Pancreas (tissue), 10 donors: ENCODE data around the gene PWWP2B. TPM values are rescaled to one million over a fixed set of nuclear protein-coding genes. Genes with fewer than 3 reads are reported as not detected.
A peak's percentile ranks its signal among the peaks of the same experiment; 100 is the strongest.

ENCODE experiments used
- ATAC-seq, 4 donors: fragments of 200-7000 bp; cut with Tn5 transposase; one replicate each; pipeline versions ENCODE4 v1.8.0 to v1.9.1; 2020; ENCODE audit warnings: mild to moderate bottlenecking in 4 of 4, moderate library complexity in 4 of 4
- DNase-seq, 6 donors: peaks; one replicate each; pipeline ENCODE4 v3.0.0-alpha.2; 2020
- FAIRE-seq: peaks from 2 replicates; lab custom pipeline; 2012; peaks lifted over from hg19 to GRCh38; lab: Jason Lieb, UNC
- H3K27ac ChIP-seq, 4 donors: fragments of 200-600 bp; sonication (generic); 1 replicate in 3 of 4; 2 replicates in 1 of 4; pipeline versions ENCODE4 v1.5.0 to v1.8.0; 2020
- H3K27me3 ChIP-seq, 4 donors: fragments of 200-600 bp; one replicate each; pipeline ENCODE4 v1.8.0; 2021
- H3K36me3 ChIP-seq, 3 donors: fragments of 200-600 bp; sonication (generic) in 1 of 3; one replicate each; pipeline versions ENCODE4 v1.5.0 to v1.8.0; 2020 to 2021
- H3K4me1 ChIP-seq, 3 donors: fragments of 200-600 bp; one replicate each; pipeline ENCODE4 v1.8.0; 2021
- H3K4me3 ChIP-seq, 4 donors: fragments of 200-600 bp; sonication (generic) in 2 of 4; one replicate each; pipeline versions ENCODE4 v1.5.0 to v1.8.0; 2020 to 2021
- H3K9me3 ChIP-seq, 4 donors: fragments of 200-600 bp; one replicate each; pipeline ENCODE4 v1.8.0; 2021
- CTCF ChIP-seq, 4 donors: fragments of 200-600 bp; sonication (generic) in 3 of 4; IDR thresholded peaks; one replicate each; pipeline versions ENCODE4 v1.5.0 to v1.8.0; 2021; ENCODE audit warnings: antibody characterized with exemption in 4 of 4
- WGBS, 2 donors: extraction: QIAGEN DNeasy Blood & Tissue Kit; methylation state at CpG; one replicate each; pipeline ENCODE4 v1.1.7; 2013; 5-methylcytosine and 5-hydroxymethylcytosine counted together
- intact Hi-C, 3 donors: fragments of 100-400 bp; cut with DNase I; formaldehyde crosslinking; loops; one replicate each; pipeline versions ENCODE4 v1.11.1 to v1.14.2; 2022
- polyA plus RNA-seq, 2 donors: library from polyadenylated mRNA; stranded (reverse); fragments of 200-250 nt; gene quantifications; one replicate each; pipeline ENCODE4 v1.2.3, GENCODE V29; 2013
- total RNA-seq, 6 donors: library from RNA; stranded (reverse); fragmentation: NEBNext Ultra II Directional in 4 of 6; extraction: Animal tissue kit (Norgen Biotek cat#: 25700) in 4 of 6; gene quantifications; one replicate each; pipeline versions ENCODE4 v1.2.1 to v1.2.4, GENCODE V29; 2021 to 2023
- donor health status: healthy with polysubstance abuse.
- donor health status: DM: no; HTN: no; CAD: no; lungs with moderate emphysema.
- donor health status: DM: no; HTN: no; CAD: no.
- donor health status: control.
- donor health status: control.
- donor health status: Bipolar disorder and iron deficiency.
- donor health status: DM: yes; HTN: yes; CAD: no.
- donor health status: DM: no; HTN: no; CAD: no.
- donor health status: DM: no; HTN: no; CAD: no.
- donor health status: DM: yes; HTN: yes; CAD: no.

PWWP2B gene
- total and polyA plus RNA-seq, 8 donors, result 17.8 to 44.1 (median 25.2) TPM

- no peak overlapping the region for H3K27ac ChIP-seq
- no peak for FAIRE-seq
Observed at GRCh38 chr10:132405463-132405991, 8.5 kb downstream of the PWWP2B start.

GRCh38 chr10:132406181-132406580 is 9.2 kb downstream of the PWWP2B start:
- Histone ChIP-seq H3K36me3 (peaks cover 0 to 18% (median 16%) of the 10 kb centered on the region in 3 donors), H3K4me3 (no peak overlapping the region), H3K4me1 (peaks cover 60 to 65% (median 65%) of the 10 kb centered on the region in 3 donors), H3K27me3 (no peaks in the 10 kb centered on the region), H3K9me3 (no peaks in the 10 kb centered on the region), H3K27ac (peak overlapping the region; percentile 94 to 100 (median 98))
- intact Hi-C loops, result no loop called here
- no peak for ATAC-seq
- FAIRE-seq, result no peak
- WGBS, 2 donors, result 73 to 77% methylated on average over 17 of the region's 17 CpGs
- no peak for TF ChIP-seq CTCF (IDR thresholded peaks at IDR 0.05)
- peak in 4 of 6 donors; percentile 31 to 76 (median 59) for DNase-seq

More at GRCh38 chr10:132405463-132405991, 8.5 kb downstream of the PWWP2B start:
- ATAC-seq (no peak), DNase-seq (peak in 4 of 6 donors; percentile 35 to 80 (median 54))
- peaks cover 60 to 65% (median 65%) of the 10 kb centered on the region in 3 donors for H3K4me1 ChIP-seq
- no peak overlapping the region for H3K4me3 ChIP-seq
- intact Hi-C loops, result no loop called here
- H3K27me3 ChIP-seq, result no peaks in the 10 kb centered on the region
- H3K9me3 ChIP-seq, result no peaks in the 10 kb centered on the region
- peaks cover 0 to 18% (median 16%) of the 10 kb centered on the region in 3 donors for H3K36me3 ChIP-seq
- 93% methylated on average over 53 of the region's 53 CpGs for whole genome bisulfite sequencing, 2 donors
- TF ChIP-seq CTCF (IDR thresholded peaks at IDR 0.05), result no peak

- 45 to 56% methylated on average over 16 of the region's 16 CpGs for WGBS, 2 donors
- Histone ChIP-seq H3K27ac (peak overlapping the region; percentile 94 to 100 (median 98)), H3K9me3 (no peaks in the 10 kb centered on the region), H3K4me1 (peaks cover 59 to 65% (median 65%) of the 10 kb centered on the region in 3 donors), H3K27me3 (no peaks in the 10 kb centered on the region), H3K4me3 (peak overlapping the region in 2 of 4 donors; percentile 3 to 29), H3K36me3 (peaks cover 0 to 18% (median 16%) of the 10 kb centered on the region in 3 donors)
- TF ChIP-seq CTCF (IDR thresholded peaks at IDR 0.05), result no peak
- ATAC-seq (no peak), FAIRE-seq (no peak), DNase-seq (peak in 3 of 6 donors; percentile 41 to 82 (median 61))
- intact Hi-C loops, result no loop called here
Observed at GRCh38 chr10:132406750-132407149, 9.8 kb downstream of the PWWP2B start.

- FAIRE-seq (no peak), ATAC-seq (peak; percentile 53 to 67 (median 66)), DNase-seq (peak; percentile 90 to 98 (median 96))
- peaks cover 0 to 18% (median 16%) of the 10 kb centered on the region in 3 donors for H3K36me3 ChIP-seq
- 6 to 13% methylated on average over 10 to 12 of the region's 12 CpGs for WGBS, 2 donors
- peaks cover 59 to 70% (median 68%) of the 10 kb centered on the region in 3 donors for H3K4me1 ChIP-seq
- intact Hi-C loops, result no loop called here
- no peaks in the 10 kb centered on the region for H3K27me3 ChIP-seq
- peak overlapping the region; percentile 94 to 100 (median 98) for H3K27ac ChIP-seq
- H3K4me3 ChIP-seq, result peak overlapping the region in 2 of 4 donors; percentile 29 to 33
- H3K9me3 ChIP-seq, result no peaks in the 10 kb centered on the region
- no peak for TF ChIP-seq CTCF (IDR thresholded peaks at IDR 0.05)
Observed at GRCh38 chr10:132407243-132407746, 10.3 kb downstream of the PWWP2B start.
